Urothelium cell line (cell line): ENCODE data around the gene MFSD6L.

Experiments used
- DNase-seq: peaks from one replicate; pipeline ENCODE4 v3.0.0; 2011; ENCODE audit warnings: low spot score, mixed read lengths
- FAIRE-seq: peaks from 2 replicates; lab custom pipeline; 2011; peaks lifted over from hg19 to GRCh38; lab: Jason Lieb, UNC

The MFSD6L gene

DNA sequence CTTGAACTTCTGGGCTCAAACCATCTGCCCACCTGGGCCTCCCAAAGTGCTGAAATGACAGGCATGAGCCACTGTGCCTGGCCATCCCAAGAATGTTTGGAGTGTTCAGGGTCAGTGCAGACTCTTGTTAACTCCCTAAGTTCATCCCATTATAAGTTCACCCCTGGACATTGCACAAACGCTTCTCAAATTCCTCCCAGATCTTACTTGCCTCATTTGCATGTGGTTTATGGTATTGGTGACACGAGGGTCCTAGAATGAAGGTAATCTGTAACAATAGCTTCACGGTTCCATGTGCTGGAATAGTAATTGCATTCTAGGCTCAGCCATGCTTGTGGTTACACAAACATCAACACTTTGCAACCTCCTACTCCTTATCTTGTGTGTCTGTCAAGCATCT, 49.5 kb downstream of the MFSD6L start:
- no peak for DNase-seq
- FAIRE-seq, result no peak

DNA sequence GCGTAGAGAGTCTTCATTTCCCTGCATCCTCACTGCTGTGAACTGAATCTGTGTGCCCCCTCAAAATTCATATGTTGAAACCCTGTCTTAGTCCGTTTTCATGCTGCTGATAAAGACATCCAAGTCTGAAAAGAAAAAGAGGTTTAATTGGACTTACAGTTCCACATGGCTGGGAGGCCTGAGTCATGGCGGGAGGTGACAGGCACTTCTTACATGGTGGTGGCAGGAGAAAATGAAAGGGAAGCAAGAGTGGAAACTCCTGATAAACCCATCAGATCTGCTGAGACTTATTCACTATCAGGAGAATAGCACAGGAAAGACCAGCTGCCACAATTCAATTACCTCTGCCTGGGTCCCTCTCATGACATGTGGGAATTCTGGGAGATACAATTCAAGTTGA, 51.4 kb downstream of the MFSD6L start:
- FAIRE-seq (no peak), DNase-seq (no peak)
